Stimulated activated naive CD8-positive, alpha-beta T cell treated with anti-CD3 and anti-CD28 coated beads, Interleukin-15, Interleukin-2, amounts not matched to agents 100 ng/mL and 50 ng/mL, for 24 hours (primary cell): ENCODE measurements around the gene PCDHA12.
A peak's percentile ranks its signal among the peaks of the same experiment; 100 is the strongest.

Experiments used
- H3K27ac Mint-ChIP-seq: one replicate; pipeline ENCODE4 v1.8.0; 2021; ENCODE audit warnings: mild to moderate bottlenecking, mixed read lengths
- H3K27me3 Mint-ChIP-seq: one replicate; pipeline ENCODE4 v1.8.0; 2021; ENCODE audit warnings: mixed read lengths
- H3K36me3 Mint-ChIP-seq: one replicate; pipeline ENCODE4 v1.8.0; 2021; ENCODE audit warnings: low read depth, mixed read lengths
- H3K4me1 Mint-ChIP-seq: one replicate; pipeline ENCODE4 v1.8.0; 2021; ENCODE audit warnings: low read depth, mixed read lengths
- H3K4me3 Mint-ChIP-seq: one replicate; pipeline ENCODE4 v1.8.0; 2021; ENCODE audit warnings: mild to moderate bottlenecking, mixed read lengths
- H3K9me3 Mint-ChIP-seq: one replicate; pipeline ENCODE4 v1.8.0; 2021; ENCODE audit warnings: mixed read lengths

The PCDHA12 gene

GRCh38 chr5:140883373-140883772, 8.3 kb downstream of the PCDHA12 start:
- Mint-ChIP-seq H3K4me3 (no peak overlapping the region), H3K27me3 (peaks cover 44% of the 10 kb centered on the region), H3K4me1 (no peaks in the 10 kb centered on the region), H3K9me3 (peaks cover 41% of the 10 kb centered on the region), H3K36me3 (peaks cover 16% of the 10 kb centered on the region), H3K27ac (no peak overlapping the region)

DNA sequence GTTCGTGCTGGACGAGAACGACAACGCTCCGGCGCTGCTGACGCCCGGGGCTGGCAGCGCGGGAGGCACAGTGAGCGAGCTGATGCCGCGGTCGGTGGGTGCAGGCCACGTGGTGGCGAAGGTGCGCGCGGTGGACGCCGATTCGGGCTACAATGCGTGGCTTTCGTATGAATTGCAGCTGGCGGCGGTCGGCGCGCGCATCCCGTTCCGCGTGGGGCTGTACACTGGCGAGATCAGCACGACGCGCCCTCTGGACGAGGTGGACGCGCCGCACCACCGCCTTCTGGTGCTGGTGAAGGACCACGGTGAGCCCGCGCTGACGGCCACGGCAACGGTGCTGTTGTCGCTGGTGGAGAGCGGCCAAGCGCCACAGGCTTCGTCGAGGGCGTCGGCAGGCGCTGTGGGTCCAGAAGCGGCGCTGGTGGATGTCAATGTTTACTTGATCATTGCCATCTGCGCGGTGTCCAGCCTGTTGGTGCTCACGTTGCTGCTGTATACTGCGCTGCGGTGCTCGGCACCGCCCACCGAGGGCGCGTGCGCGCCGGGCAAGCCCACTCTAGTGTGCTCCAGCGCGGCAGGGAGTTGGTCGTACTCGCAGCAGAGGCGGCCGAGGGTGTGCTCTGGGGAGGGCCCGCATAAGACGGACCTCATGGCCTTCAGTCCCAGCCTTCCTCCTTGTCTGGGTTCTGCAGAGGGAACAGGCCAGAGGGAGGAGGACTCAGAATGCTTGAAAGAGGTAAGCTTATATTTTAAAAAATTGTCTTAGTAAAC, 9.0 kb downstream of the PCDHA12 start:
- Mint-ChIP-seq H3K4me3 (no peak overlapping the region), H3K9me3 (peaks cover 37% of the 10 kb centered on the region), H3K27ac (no peak overlapping the region)

DNA sequence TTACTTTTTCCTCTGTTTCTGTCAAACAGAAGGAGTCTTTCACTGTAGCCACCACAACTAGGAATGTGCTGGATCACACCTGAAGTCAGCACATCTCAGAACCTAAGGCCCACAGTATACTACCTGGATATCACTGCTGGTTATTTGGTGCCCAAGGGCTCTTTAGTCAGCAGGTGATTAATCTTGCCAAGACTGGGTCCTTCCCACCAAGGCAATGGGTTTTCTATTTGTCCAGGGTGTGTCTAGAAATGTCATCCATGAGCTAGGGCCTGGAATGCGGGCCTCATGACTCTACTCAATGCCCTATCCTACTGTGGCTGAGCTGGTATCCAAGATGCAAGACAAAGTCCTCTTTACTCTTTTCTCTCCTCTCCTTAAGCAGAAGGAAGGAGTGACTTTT, 41.2 kb downstream of the PCDHA12 start:
- peaks cover 3% of the 10 kb centered on the region for H3K9me3 Mint-ChIP-seq
- H3K4me3 Mint-ChIP-seq, result no peak overlapping the region
- no peaks in the 10 kb centered on the region for H3K4me1 Mint-ChIP-seq
- no peaks in the 10 kb centered on the region for H3K36me3 Mint-ChIP-seq
- no peak overlapping the region for H3K27ac Mint-ChIP-seq
- H3K27me3 Mint-ChIP-seq, result peaks cover 11% of the 10 kb centered on the region

More for the DNA sequence above, 9.0 kb downstream of the PCDHA12 start:
- Mint-ChIP-seq H3K27me3 (peaks cover 40% of the 10 kb centered on the region), H3K36me3 (peaks cover 15% of the 10 kb centered on the region), H3K4me1 (no peaks in the 10 kb centered on the region)

DNA sequence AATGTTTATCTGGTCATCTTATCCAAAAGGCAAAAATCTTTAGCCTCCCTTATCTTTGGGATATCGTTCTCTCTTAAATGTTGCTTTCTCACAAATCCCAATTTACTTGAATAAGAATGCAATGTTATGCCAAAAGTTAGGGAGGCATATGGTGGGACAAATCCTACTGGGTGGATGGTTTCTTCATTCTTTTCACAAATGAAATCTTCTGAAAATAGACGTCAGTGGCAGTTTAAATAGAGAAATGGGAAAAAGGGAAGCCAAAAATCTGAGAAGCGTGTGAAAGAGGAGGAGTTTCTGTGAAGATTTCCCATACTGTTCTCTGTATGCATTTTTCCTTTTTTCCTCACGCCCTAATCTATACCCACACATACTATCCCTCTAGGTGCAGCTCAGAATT, 48.5 kb downstream of the PCDHA12 start:
- peaks cover 3% of the 10 kb centered on the region for H3K9me3 Mint-ChIP-seq
- no peak overlapping the region for H3K4me3 Mint-ChIP-seq
- H3K4me1 Mint-ChIP-seq, result peaks cover 6% of the 10 kb centered on the region
- H3K27me3 Mint-ChIP-seq, result peaks cover 53% of the 10 kb centered on the region
- no peaks in the 10 kb centered on the region for H3K36me3 Mint-ChIP-seq
- no peak overlapping the region for H3K27ac Mint-ChIP-seq

- Mint-ChIP-seq H3K27me3 (peaks cover 64% of the 10 kb centered on the region), H3K27ac (no peak within 1 kb of the TSS), H3K9me3 (peaks cover 1% of the 10 kb centered on the region), H3K4me1 (peaks cover 6% of the 10 kb centered on the region), H3K36me3 (no peaks in the 10 kb centered on the region), H3K4me3 (peak within 1 kb of the TSS; percentile 25)
Observed at GRCh38 chr5:140925806-140926442, 50.8 kb downstream of the PCDHA12 start, which contains the start of gene PCDHAC1. Gene PCDHAC1 (plus strand): TSS chr5:140926299. CDS start chr5:140926893, 594 bp downstream.

DNA sequence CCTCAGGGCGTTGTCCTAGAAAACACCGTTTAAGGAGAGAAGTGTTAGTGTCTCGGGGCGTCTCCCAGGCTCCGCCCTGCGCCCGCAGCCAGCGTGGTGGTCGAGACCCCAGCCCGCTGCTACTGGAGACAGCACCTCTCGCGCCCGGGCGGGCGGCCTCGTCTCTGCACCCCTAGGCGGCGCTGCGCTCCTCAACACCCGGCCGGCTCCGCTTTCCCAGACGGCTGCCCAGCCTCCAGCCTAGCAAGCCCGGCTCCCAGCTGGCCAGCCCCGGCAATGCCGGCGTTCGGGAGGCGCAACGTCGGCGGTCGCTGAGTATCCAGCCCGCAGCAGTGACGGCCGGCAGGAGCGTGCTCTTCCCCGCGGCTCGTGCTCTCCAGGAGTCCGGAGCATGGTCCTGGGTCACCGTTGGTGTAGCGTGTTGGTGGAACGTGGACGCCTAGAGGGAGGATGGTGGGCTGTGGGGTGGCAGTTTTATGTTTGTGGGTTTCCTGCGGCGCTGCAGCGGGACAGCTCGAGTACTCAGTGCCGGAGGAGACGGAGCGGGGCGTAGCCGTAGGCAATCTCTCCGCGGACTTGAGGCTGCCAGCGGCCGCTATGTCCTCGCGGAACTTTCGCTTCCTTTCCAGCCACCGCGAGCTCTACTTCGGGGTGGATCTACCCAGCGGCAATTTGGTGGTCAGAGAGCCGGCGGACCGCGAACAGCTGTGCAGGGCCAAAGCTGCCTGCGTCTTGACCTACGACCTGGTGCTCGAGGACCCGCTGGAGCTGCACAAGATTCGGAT, 51.5 kb downstream of the PCDHA12 start:
- Mint-ChIP-seq H3K4me3 (peak overlapping the region; percentile 7), H3K4me1 (peaks cover 6% of the 10 kb centered on the region), H3K9me3 (no peaks in the 10 kb centered on the region), H3K27ac (no peak overlapping the region), H3K36me3 (no peaks in the 10 kb centered on the region), H3K27me3 (peaks cover 63% of the 10 kb centered on the region)

GRCh38 chr5:140927228-140927573, 52.1 kb downstream of the PCDHA12 start:
- no peak overlapping the region for H3K27ac Mint-ChIP-seq
- peak overlapping the region; percentile 7 for H3K4me3 Mint-ChIP-seq
- peaks cover 59% of the 10 kb centered on the region for H3K27me3 Mint-ChIP-seq

More at GRCh38 chr5:140927228-140927573, 52.1 kb downstream of the PCDHA12 start:
- Mint-ChIP-seq H3K36me3 (no peaks in the 10 kb centered on the region), H3K9me3 (no peaks in the 10 kb centered on the region), H3K4me1 (peaks cover 6% of the 10 kb centered on the region)
